Islet precursor cell (in vitro differentiated cells): ENCODE data around the gene TRAPPC10.
"Not testable (repeated sequence)": the region's sequence is repeated elsewhere in the genome, so short reads cannot be mapped to it uniquely, and the experiment has no call there.

ENCODE experiments used
- DNase-seq: peaks from one replicate; pipeline ENCODE4 v3.0.0-alpha.2; 2018

The TRAPPC10 gene

GRCh38 chr21:44090325-44090724 is 78.2 kb downstream of the TRAPPC10 start:
- DNase-seq, result no peak

- DNase-seq, result no peak
Observed at GRCh38 chr21:44092211-44092610, 80.1 kb downstream of the TRAPPC10 start.

GRCh38 chr21:44093761-44094160 is 81.7 kb downstream of the TRAPPC10 start:
- no peak for DNase-seq

- DNase-seq, result no peak
Observed at GRCh38 chr21:44094832-44095231, 82.7 kb downstream of the TRAPPC10 start.

- not testable (repeated sequence) for DNase-seq
Observed at GRCh38 chr21:44098507-44098906, 86.4 kb downstream of the TRAPPC10 start.

- not testable (repeated sequence) for DNase-seq
Observed at GRCh38 chr21:44098964-44099363, 86.9 kb downstream of the TRAPPC10 start.

GRCh38 chr21:44107026-44107501 is 95.0 kb downstream of the TRAPPC10 start, which contains the start of gene PWP2:
Gene PWP2, plus strand, starts transcription at chr21:44107399. Its CDS starts 18 bp downstream, at chr21:44107417.
- not testable (repeated sequence) for DNase-seq

GRCh38 chr21:44107589-44107988 is 95.5 kb downstream of the TRAPPC10 start:
- DNase-seq, result not testable (repeated sequence)

- not testable (repeated sequence) for DNase-seq
Observed at GRCh38 chr21:44113702-44114371, 101.7 kb downstream of the TRAPPC10 start.

GRCh38 chr21:44122131-44122530 is 110.0 kb downstream of the TRAPPC10 start:
- DNase-seq, result not testable (repeated sequence)

GRCh38 chr21:44127827-44128226 is 115.7 kb downstream of the TRAPPC10 start:
- not testable (repeated sequence) for DNase-seq

GRCh38 chr21:44133715-44134057 is 121.6 kb downstream of the TRAPPC10 start:
- not testable (repeated sequence) for DNase-seq

- DNase-seq, result not testable (repeated sequence)
Observed at GRCh38 chr21:44134732-44135131, 122.6 kb downstream of the TRAPPC10 start.

GRCh38 chr21:44138039-44138438 is 125.9 kb downstream of the TRAPPC10 start:
- not testable (repeated sequence) for DNase-seq

- not testable (repeated sequence) for DNase-seq
Observed at GRCh38 chr21:44139787-44140551, 127.9 kb downstream of the TRAPPC10 start.

- not testable (repeated sequence) for DNase-seq
Observed at GRCh38 chr21:44140552-44140932, 128.4 kb downstream of the TRAPPC10 start.

GRCh38 chr21:44142470-44142869 is 130.4 kb downstream of the TRAPPC10 start:
- not testable (repeated sequence) for DNase-seq

- DNase-seq, result not testable (repeated sequence)
Observed at GRCh38 chr21:44143380-44143779, 131.3 kb downstream of the TRAPPC10 start.

- DNase-seq, result not testable (repeated sequence)
Observed at GRCh38 chr21:44143996-44144395, 131.9 kb downstream of the TRAPPC10 start.

GRCh38 chr21:44144784-44145602 is 132.9 kb downstream of the TRAPPC10 start:
- not testable (repeated sequence) for DNase-seq

GRCh38 chr21:44145616-44146015 is 133.5 kb downstream of the TRAPPC10 start:
- DNase-seq, result not testable (repeated sequence)

GRCh38 chr21:44147108-44147507 is 135.0 kb downstream of the TRAPPC10 start:
- DNase-seq, result not testable (repeated sequence)

GRCh38 chr21:44150255-44150654 is 138.1 kb downstream of the TRAPPC10 start:
- DNase-seq, result not testable (repeated sequence)
